Mucosa of stomach (tissue), 1 donor: ENCODE data around the gene SOHLH2.

Experiments used
- H3K27me3 ChIP-seq: one replicate; pipeline ENCODE4 v1.7.0; 2013; ENCODE audit warnings: mild to moderate bottlenecking, low read length; ENCODE audit not compliant: control insufficient read depth, insufficient read depth
- H3K36me3 ChIP-seq: one replicate; pipeline ENCODE4 v1.7.0; 2013; ENCODE audit warnings: low read length; ENCODE audit not compliant: control insufficient read depth, insufficient read depth
- H3K4me1 ChIP-seq: one replicate; pipeline ENCODE4 v1.7.0; 2013; ENCODE audit warnings: mild to moderate bottlenecking, low read length; ENCODE audit not compliant: control insufficient read depth, insufficient read depth
- H3K4me3 ChIP-seq: one replicate; pipeline ENCODE4 v1.7.0; 2013; ENCODE audit warnings: low read length
- H3K9ac ChIP-seq: one replicate; pipeline ENCODE4 v1.7.0; 2013; ENCODE audit warnings: mild to moderate bottlenecking, low read length, moderate library complexity
- H3K9me3 ChIP-seq: one replicate; pipeline ENCODE4 v1.7.0; 2013; ENCODE audit warnings: mild to moderate bottlenecking, low read length, moderate library complexity; ENCODE audit not compliant: control insufficient read depth
- donor health status: Pancreatic carcinoma.

SOHLH2 gene

GRCh38 chr13:36126491-36126890 is 87.9 kb downstream of the SOHLH2 start:
- H3K4me3 ChIP-seq: no peak overlapping the region
- no peaks in the 10 kb centered on the region for H3K36me3 ChIP-seq
- no peaks in the 10 kb centered on the region for H3K9me3 ChIP-seq
- H3K9ac ChIP-seq: no peak overlapping the region
- H3K4me1 ChIP-seq: no peaks in the 10 kb centered on the region
- H3K27me3 ChIP-seq: peaks cover 11% of the 10 kb centered on the region

GRCh38 chr13:36125841-36126240 is 88.5 kb downstream of the SOHLH2 start:
- no peaks in the 10 kb centered on the region for H3K4me1 ChIP-seq

DNA sequence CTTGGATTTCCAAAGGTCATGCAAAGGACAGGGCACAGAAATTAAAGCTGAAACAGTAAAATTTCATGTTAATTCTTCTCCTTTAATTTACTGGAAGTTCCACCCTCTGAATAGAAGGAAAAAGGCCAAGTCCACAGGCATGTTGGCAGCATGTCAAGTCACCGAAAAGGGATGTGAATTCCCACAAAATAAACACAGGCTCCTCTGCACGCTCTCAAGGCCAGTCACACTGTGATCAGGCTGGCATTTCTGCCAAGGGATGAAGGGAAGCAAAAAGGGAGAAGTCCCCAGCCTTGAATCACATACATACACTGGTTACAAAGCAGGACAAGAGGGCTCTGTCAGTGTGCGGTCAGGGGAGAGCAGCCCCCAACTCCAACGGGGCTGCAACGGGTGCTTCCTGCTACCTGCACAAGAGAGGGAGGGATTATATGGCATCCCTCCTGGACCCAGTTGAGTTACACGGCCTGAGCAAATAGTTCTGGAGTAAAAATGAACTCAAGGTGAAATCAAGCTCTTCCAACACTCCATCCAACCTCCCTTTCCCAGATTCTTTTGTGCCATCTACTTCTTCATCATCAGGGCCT is 90.0 kb downstream of the SOHLH2 start:
- H3K4me3 ChIP-seq: no peak overlapping the region

More at GRCh38 chr13:36125841-36126240, 88.5 kb downstream of the SOHLH2 start:
- no peaks in the 10 kb centered on the region for H3K9me3 ChIP-seq
- H3K4me3 ChIP-seq: no peak overlapping the region
- H3K36me3 ChIP-seq: no peaks in the 10 kb centered on the region
- H3K27me3 ChIP-seq: peaks cover 9% of the 10 kb centered on the region
- no peak overlapping the region for H3K9ac ChIP-seq

More for the DNA sequence above, 90.0 kb downstream of the SOHLH2 start:
- Histone ChIP-seq H3K27me3 (no peaks in the 10 kb centered on the region), H3K9me3 (no peaks in the 10 kb centered on the region), H3K4me1 (no peaks in the 10 kb centered on the region), H3K36me3 (no peaks in the 10 kb centered on the region), H3K9ac (no peak overlapping the region)
